Central memory CD8-positive, alpha-beta T cell (primary cell): ENCODE data around the gene KBTBD12.
"Not testable (repeated sequence)": the region's sequence is repeated elsewhere in the genome, so short reads cannot be mapped to it uniquely, and the experiment has no call there.

ENCODE experiments used
- ATAC-seq: fragments of 150-1000 bp; cut with Tn5 transposase; replicated peaks from 2 replicates; pipeline ENCODE4 v1.10.0; 2022; ENCODE audit warnings: mild to moderate bottlenecking, moderate FRiP score, moderate number of reproducible peaks; ENCODE audit not compliant: poor library complexity, severe bottlenecking; ENCODE audit errors: extremely low read depth
- DNase-seq, 2 donors: peaks; one replicate each; pipeline ENCODE4 v3.0.0; 2021; ENCODE audit warnings: low spot score in 2 of 2
- H3K27ac Mint-ChIP-seq: one replicate; pipeline ENCODE4 v1.8.0; 2022; ENCODE audit warnings: low read depth, mild to moderate bottlenecking, moderate library complexity, mixed read lengths
- H3K27me3 Mint-ChIP-seq: one replicate; pipeline ENCODE4 v1.8.0; 2022; ENCODE audit warnings: mixed read lengths
- H3K36me3 Mint-ChIP-seq: one replicate; pipeline ENCODE4 v1.8.0; 2022; ENCODE audit warnings: mild to moderate bottlenecking, moderate library complexity, mixed read lengths; ENCODE audit not compliant: insufficient read depth
- H3K4me1 Mint-ChIP-seq: one replicate; pipeline ENCODE4 v1.8.0; 2022; ENCODE audit warnings: mixed read lengths
- H3K4me3 Mint-ChIP-seq: one replicate; pipeline ENCODE4 v1.8.0; 2022; ENCODE audit warnings: mild to moderate bottlenecking, moderate library complexity, mixed read lengths
- H3K9me3 Mint-ChIP-seq: one replicate; pipeline ENCODE4 v1.8.0; 2022; ENCODE audit warnings: mixed read lengths

Gene KBTBD12

GRCh38 chr3:127915115-127915936, at the start of gene KBTBD12:
TSS of gene KBTBD12 (plus strand) at chr3:127915232. CDS start at chr3:127923062, 7,830 bp downstream.
- no peak within 1 kb of the TSS for H3K27ac Mint-ChIP-seq
- DNase-seq, result no peak
- no peaks in the 10 kb centered on the region for H3K36me3 Mint-ChIP-seq
- H3K27me3 Mint-ChIP-seq, result peaks cover 68% of the 10 kb centered on the region
- no peak within 1 kb of the TSS for H3K4me3 Mint-ChIP-seq
- H3K4me1 Mint-ChIP-seq, result no peaks in the 10 kb centered on the region
- ATAC-seq, result no peak
- H3K9me3 Mint-ChIP-seq, result no peaks in the 10 kb centered on the region

- Mint-ChIP-seq H3K4me1 (no peaks in the 10 kb centered on the region), H3K4me3 (no peak overlapping the region), H3K27me3 (peaks cover 40% of the 10 kb centered on the region), H3K27ac (no peak overlapping the region), H3K36me3 (no peaks in the 10 kb centered on the region), H3K9me3 (no peaks in the 10 kb centered on the region)
- DNase-seq (no peak), ATAC-seq (no peak)
These were observed 49.1 kb upstream of the KBTBD12 start for GRCh38 chr3:127865941-127866340.

- peaks cover 48% of the 10 kb centered on the region for H3K27me3 Mint-ChIP-seq
- H3K27ac Mint-ChIP-seq, result no peak overlapping the region
- no peaks in the 10 kb centered on the region for H3K9me3 Mint-ChIP-seq
- H3K36me3 Mint-ChIP-seq, result no peaks in the 10 kb centered on the region
- no peak overlapping the region for H3K4me3 Mint-ChIP-seq
- DNase-seq (no peak), ATAC-seq (no peak)
- no peaks in the 10 kb centered on the region for H3K4me1 Mint-ChIP-seq
These were observed 47.6 kb upstream of the KBTBD12 start for GRCh38 chr3:127867412-127867811.

- ATAC-seq (no peak), DNase-seq (no peak)
- Mint-ChIP-seq H3K9me3 (no peaks in the 10 kb centered on the region), H3K36me3 (no peaks in the 10 kb centered on the region), H3K27me3 (peaks cover 48% of the 10 kb centered on the region), H3K4me3 (no peak overlapping the region), H3K4me1 (no peaks in the 10 kb centered on the region), H3K27ac (no peak overlapping the region)
These were observed 47.0 kb upstream of the KBTBD12 start for GRCh38 chr3:127867986-127868385.

- H3K27me3 Mint-ChIP-seq, result peaks cover 44% of the 10 kb centered on the region
- H3K4me3 Mint-ChIP-seq, result no peak overlapping the region
- no peak overlapping the region for H3K27ac Mint-ChIP-seq
- ATAC-seq (no peak), DNase-seq (no peak)
- no peaks in the 10 kb centered on the region for H3K9me3 Mint-ChIP-seq
- peaks cover 2% of the 10 kb centered on the region for H3K36me3 Mint-ChIP-seq
- H3K4me1 Mint-ChIP-seq, result no peaks in the 10 kb centered on the region
These were observed 44.9 kb upstream of the KBTBD12 start for GRCh38 chr3:127870156-127870555.

GRCh38 chr3:127874097-127874496, 40.9 kb upstream of the KBTBD12 start:
- peaks cover 24% of the 10 kb centered on the region for H3K27me3 Mint-ChIP-seq
- not testable (repeated sequence) for H3K9me3 Mint-ChIP-seq, H3K4me3 Mint-ChIP-seq, DNase-seq, H3K36me3 Mint-ChIP-seq, H3K27ac Mint-ChIP-seq, ATAC-seq, H3K4me1 Mint-ChIP-seq

GRCh38 chr3:127881586-127881985, 33.4 kb upstream of the KBTBD12 start:
- H3K36me3 Mint-ChIP-seq, result no peaks in the 10 kb centered on the region
- no peak overlapping the region for H3K4me3 Mint-ChIP-seq
- H3K27me3 Mint-ChIP-seq, result peaks cover 63% of the 10 kb centered on the region
- DNase-seq, result no peak
- no peak for ATAC-seq
- H3K27ac Mint-ChIP-seq, result no peak overlapping the region
- no peaks in the 10 kb centered on the region for H3K9me3 Mint-ChIP-seq
- H3K4me1 Mint-ChIP-seq, result no peaks in the 10 kb centered on the region

- no peak for ATAC-seq
- Mint-ChIP-seq H3K9me3 (no peaks in the 10 kb centered on the region), H3K27me3 (peaks cover 80% of the 10 kb centered on the region), H3K36me3 (no peaks in the 10 kb centered on the region), H3K4me1 (no peaks in the 10 kb centered on the region), H3K27ac (no peak overlapping the region), H3K4me3 (no peak overlapping the region)
- DNase-seq, result no peak
These were observed 31.0 kb upstream of the KBTBD12 start for GRCh38 chr3:127884041-127884440.

- Mint-ChIP-seq H3K4me3 (no peak overlapping the region), H3K4me1 (no peaks in the 10 kb centered on the region), H3K9me3 (peaks cover 9% of the 10 kb centered on the region), H3K27me3 (peaks cover 68% of the 10 kb centered on the region), H3K27ac (no peak overlapping the region), H3K36me3 (no peaks in the 10 kb centered on the region)
- DNase-seq, result no peak
- ATAC-seq, result no peak
These were observed 28.6 kb upstream of the KBTBD12 start for GRCh38 chr3:127886231-127886955.

GRCh38 chr3:127886956-127887231, 28.1 kb upstream of the KBTBD12 start:
- ATAC-seq (no peak), DNase-seq (no peak)
- H3K36me3 Mint-ChIP-seq, result no peaks in the 10 kb centered on the region
- no peak overlapping the region for H3K27ac Mint-ChIP-seq
- no peaks in the 10 kb centered on the region for H3K4me1 Mint-ChIP-seq
- peaks cover 12% of the 10 kb centered on the region for H3K9me3 Mint-ChIP-seq
- no peak overlapping the region for H3K4me3 Mint-ChIP-seq
- H3K27me3 Mint-ChIP-seq, result peaks cover 68% of the 10 kb centered on the region

GRCh38 chr3:127887321-127887720, 27.7 kb upstream of the KBTBD12 start:
- no peak for DNase-seq
- ATAC-seq, result no peak
- no peak overlapping the region for H3K4me3 Mint-ChIP-seq
- H3K4me1 Mint-ChIP-seq, result no peaks in the 10 kb centered on the region
- no peak overlapping the region for H3K27ac Mint-ChIP-seq
- H3K27me3 Mint-ChIP-seq, result peaks cover 68% of the 10 kb centered on the region
- H3K36me3 Mint-ChIP-seq, result no peaks in the 10 kb centered on the region
- peaks cover 16% of the 10 kb centered on the region for H3K9me3 Mint-ChIP-seq

- H3K27me3 Mint-ChIP-seq, result peaks cover 68% of the 10 kb centered on the region
- no peak overlapping the region for H3K27ac Mint-ChIP-seq
- ATAC-seq (no peak), DNase-seq (no peak)
- no peaks in the 10 kb centered on the region for H3K36me3 Mint-ChIP-seq
- H3K4me3 Mint-ChIP-seq, result no peak overlapping the region
- peaks cover 16% of the 10 kb centered on the region for H3K9me3 Mint-ChIP-seq
- H3K4me1 Mint-ChIP-seq, result no peaks in the 10 kb centered on the region
These were observed 26.9 kb upstream of the KBTBD12 start for GRCh38 chr3:127888156-127888555.

GRCh38 chr3:127888564-127889107, 26.4 kb upstream of the KBTBD12 start:
- Mint-ChIP-seq H3K4me3 (no peak overlapping the region), H3K4me1 (no peaks in the 10 kb centered on the region), H3K27me3 (peaks cover 69% of the 10 kb centered on the region), H3K9me3 (peaks cover 16% of the 10 kb centered on the region), H3K36me3 (no peaks in the 10 kb centered on the region), H3K27ac (no peak overlapping the region)
- DNase-seq (no peak), ATAC-seq (no peak)
